ENCODE measurements around the gene HMCN1. TPM values are rescaled to one million over a fixed set of nuclear protein-coding genes. Genes with fewer than 3 reads are reported as not detected.

HMCN1 gene
- total RNA-seq, 2 experiments from 2014 or later, result 0.07 to 0.21 TPM

GRCh38 chr1:186030453-186030852 lies 296.3 kb downstream of the HMCN1 start:
- CTCF ChIA-PET, result no interaction called here

GRCh38 chr1:186033847-186034271 lies 299.7 kb downstream of the HMCN1 start:
- H3K4me1 Mint-ChIP-seq, result no peaks in the 10 kb centered on the region
- DNase-seq, result no peak
- ChIA-PET CTCF (interaction anchor here (0.7 kb wide), 1 partner anchor 734 kb away, joined by 3 read pairs; no protein-coding TSS in a partner anchor), POLR2A (no interaction called here)
- H3K9me3 Mint-ChIP-seq, result peaks cover 7% of the 10 kb centered on the region
- no peaks in the 10 kb centered on the region for H3K36me3 Mint-ChIP-seq (ENCODE audit: low read depth)
- no peak overlapping the region for H3K4me3 Mint-ChIP-seq
- peaks cover 2% of the 10 kb centered on the region for H3K27me3 Mint-ChIP-seq
- H3K27ac Mint-ChIP-seq, result no peak overlapping the region

More at GRCh38 chr1:186030453-186030852, 296.3 kb downstream of the HMCN1 start:
- Mint-ChIP-seq H3K4me3 (no peak overlapping the region), H3K4me1 (no peaks in the 10 kb centered on the region), H3K27me3 (peaks cover 2% of the 10 kb centered on the region), H3K27ac (no peak overlapping the region), H3K9me3 (peaks cover 7% of the 10 kb centered on the region), H3K36me3 (ENCODE audit: low read depth) (no peaks in the 10 kb centered on the region)
- POLR2A ChIA-PET, result no interaction called here
- DNase-seq, result no peak

- CTCF ChIA-PET, result no interaction called here
Measured at GRCh38 chr1:186042230-186042629, 308.0 kb downstream of the HMCN1 start.

GRCh38 chr1:186043296-186043695 lies 309.1 kb downstream of the HMCN1 start:
- Mint-ChIP-seq H3K4me3 (no peak overlapping the region), H3K27me3 (no peaks in the 10 kb centered on the region), H3K27ac (no peak overlapping the region), H3K4me1 (no peaks in the 10 kb centered on the region), H3K36me3 (ENCODE audit: low read depth) (no peaks in the 10 kb centered on the region), H3K9me3 (no peaks in the 10 kb centered on the region)
- no peak for DNase-seq
- ChIA-PET CTCF (no interaction called here), POLR2A (no interaction called here)

More at GRCh38 chr1:186042230-186042629, 308.0 kb downstream of the HMCN1 start:
- H3K27me3 Mint-ChIP-seq, result no peaks in the 10 kb centered on the region
- DNase-seq, result no peak
- no peaks in the 10 kb centered on the region for H3K4me1 Mint-ChIP-seq
- H3K36me3 Mint-ChIP-seq (ENCODE audit: low read depth), result no peaks in the 10 kb centered on the region
- H3K4me3 Mint-ChIP-seq, result no peak overlapping the region
- no peaks in the 10 kb centered on the region for H3K9me3 Mint-ChIP-seq
- POLR2A ChIA-PET, result no interaction called here
- H3K27ac Mint-ChIP-seq, result no peak overlapping the region

- Mint-ChIP-seq H3K36me3 (ENCODE audit: low read depth) (no peaks in the 10 kb centered on the region), H3K4me3 (no peak overlapping the region), H3K27ac (no peak overlapping the region), H3K4me1 (no peaks in the 10 kb centered on the region), H3K9me3 (no peaks in the 10 kb centered on the region), H3K27me3 (no peaks in the 10 kb centered on the region)
- no peak for DNase-seq
- CTCF ChIA-PET, result no interaction called here
- POLR2A ChIA-PET, result no interaction called here
Measured at GRCh38 chr1:186044079-186044685, 310.0 kb downstream of the HMCN1 start.

- ChIA-PET CTCF (interaction anchor here (1.0 kb wide), 1 partner anchor 10 kb away, joined by 3 read pairs; no protein-coding TSS in a partner anchor), POLR2A (no interaction called here)
- Mint-ChIP-seq H3K27ac (no peak overlapping the region), H3K27me3 (no peaks in the 10 kb centered on the region), H3K4me3 (no peak overlapping the region), H3K36me3 (ENCODE audit: low read depth) (no peaks in the 10 kb centered on the region), H3K9me3 (no peaks in the 10 kb centered on the region), H3K4me1 (no peaks in the 10 kb centered on the region)
- DNase-seq, result no peak
Measured at GRCh38 chr1:186046437-186047211, 312.4 kb downstream of the HMCN1 start.

- POLR2A ChIA-PET, result no interaction called here
- H3K27me3 Mint-ChIP-seq, result no peaks in the 10 kb centered on the region
Measured at GRCh38 chr1:186050360-186050759, 316.2 kb downstream of the HMCN1 start.

GRCh38 chr1:186054003-186054402 lies 319.8 kb downstream of the HMCN1 start:
- DNase-seq, result no peak
- H3K36me3 Mint-ChIP-seq (ENCODE audit: low read depth), result no peaks in the 10 kb centered on the region
- no peaks in the 10 kb centered on the region for H3K9me3 Mint-ChIP-seq
- H3K4me3 Mint-ChIP-seq, result no peak overlapping the region
- H3K4me1 Mint-ChIP-seq, result no peaks in the 10 kb centered on the region
- H3K27ac Mint-ChIP-seq, result no peak overlapping the region
- ChIA-PET CTCF (interaction anchor here (0.8 kb wide), 1 partner anchor 14 kb away, joined by 3 read pairs; no protein-coding TSS in a partner anchor), POLR2A (no interaction called here)
- no peaks in the 10 kb centered on the region for H3K27me3 Mint-ChIP-seq

More at GRCh38 chr1:186050360-186050759, 316.2 kb downstream of the HMCN1 start:
- Mint-ChIP-seq H3K4me3 (no peak overlapping the region), H3K9me3 (no peaks in the 10 kb centered on the region), H3K4me1 (no peaks in the 10 kb centered on the region), H3K27ac (no peak overlapping the region), H3K36me3 (ENCODE audit: low read depth) (no peaks in the 10 kb centered on the region)
- CTCF ChIA-PET, result no interaction called here
- DNase-seq, result no peak

- Mint-ChIP-seq H3K4me1 (no peaks in the 10 kb centered on the region), H3K9me3 (no peaks in the 10 kb centered on the region), H3K27ac (no peak overlapping the region), H3K36me3 (ENCODE audit: low read depth) (no peaks in the 10 kb centered on the region), H3K27me3 (no peaks in the 10 kb centered on the region), H3K4me3 (no peak overlapping the region)
- POLR2A ChIA-PET, result no interaction called here
- DNase-seq, result no peak
- CTCF ChIA-PET, result interaction anchor here (0.8 kb wide), 1 partner anchor 13 kb away, joined by 3 read pairs; no protein-coding TSS in a partner anchor
Measured at GRCh38 chr1:186054932-186055331, 320.7 kb downstream of the HMCN1 start.

GRCh38 chr1:186055846-186056245 lies 321.7 kb downstream of the HMCN1 start:
- DNase-seq, result no peak
- H3K27me3 Mint-ChIP-seq, result no peaks in the 10 kb centered on the region
- no peaks in the 10 kb centered on the region for H3K9me3 Mint-ChIP-seq
- H3K4me3 Mint-ChIP-seq, result no peak overlapping the region
- no peaks in the 10 kb centered on the region for H3K36me3 Mint-ChIP-seq (ENCODE audit: low read depth)
- POLR2A ChIA-PET, result no interaction called here
- CTCF ChIA-PET, result no interaction called here
- no peaks in the 10 kb centered on the region for H3K4me1 Mint-ChIP-seq
- H3K27ac Mint-ChIP-seq, result no peak overlapping the region

- no peak for DNase-seq
- no peaks in the 10 kb centered on the region for H3K9me3 Mint-ChIP-seq
- no peaks in the 10 kb centered on the region for H3K36me3 Mint-ChIP-seq (ENCODE audit: low read depth)
- no peak overlapping the region for H3K4me3 Mint-ChIP-seq
- H3K27ac Mint-ChIP-seq, result no peak overlapping the region
- ChIA-PET POLR2A (no interaction called here), CTCF (no interaction called here)
- no peaks in the 10 kb centered on the region for H3K4me1 Mint-ChIP-seq
- H3K27me3 Mint-ChIP-seq, result no peaks in the 10 kb centered on the region
Measured at GRCh38 chr1:186057086-186057485, 322.9 kb downstream of the HMCN1 start.

- Mint-ChIP-seq H3K9me3 (no peaks in the 10 kb centered on the region), H3K27ac (no peak overlapping the region)
Measured at GRCh38 chr1:186059311-186059710, 325.1 kb downstream of the HMCN1 start.

GRCh38 chr1:186059752-186060151 lies 325.6 kb downstream of the HMCN1 start:
- no peaks in the 10 kb centered on the region for H3K4me1 Mint-ChIP-seq
- H3K4me3 Mint-ChIP-seq, result no peak overlapping the region
- POLR2A ChIA-PET, result no interaction called here
- CTCF ChIA-PET, result no interaction called here
- no peak overlapping the region for H3K27ac Mint-ChIP-seq
- no peaks in the 10 kb centered on the region for H3K36me3 Mint-ChIP-seq (ENCODE audit: low read depth)
- DNase-seq, result no peak
- no peaks in the 10 kb centered on the region for H3K9me3 Mint-ChIP-seq
- H3K27me3 Mint-ChIP-seq, result no peaks in the 10 kb centered on the region

More at GRCh38 chr1:186059311-186059710, 325.1 kb downstream of the HMCN1 start:
- POLR2A ChIA-PET, result no interaction called here
- DNase-seq, result no peak
- CTCF ChIA-PET, result no interaction called here
- Mint-ChIP-seq H3K27me3 (no peaks in the 10 kb centered on the region), H3K4me1 (no peaks in the 10 kb centered on the region), H3K36me3 (ENCODE audit: low read depth) (no peaks in the 10 kb centered on the region), H3K4me3 (no peak overlapping the region)

Measured in activated CD4-positive, alpha-beta T cell treated with anti-CD3 and anti-CD28 coated beads, Interleukin-2, amount 10 ng/mL, durations not matched to agents 7 days and 5 days (primary cell).